ENCODE data around the gene LHPP.

Gene LHPP

DNA sequence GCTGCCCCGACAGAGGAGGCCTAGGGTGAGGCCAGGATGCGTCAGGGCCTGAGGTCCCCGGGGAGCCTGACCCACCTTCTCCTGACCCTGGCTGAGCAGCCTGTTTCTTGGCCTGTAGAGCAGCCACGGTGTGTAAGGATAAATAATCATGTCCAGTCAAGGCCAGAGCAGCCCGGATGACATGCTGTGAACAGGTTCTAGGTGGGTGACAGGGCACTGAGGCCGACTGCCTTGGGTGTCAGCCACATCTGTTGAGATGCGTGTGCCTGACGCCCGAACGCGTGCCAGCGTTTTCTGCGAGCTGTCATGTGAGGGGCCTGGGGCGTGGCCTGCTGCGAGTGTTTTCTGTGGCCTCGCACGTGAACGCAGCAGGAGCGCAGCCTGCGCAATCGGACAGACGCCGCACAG lies 164.2 kb downstream of the LHPP start:
- no peak for DNase-seq (ENCODE audit: low spot score)

DNA sequence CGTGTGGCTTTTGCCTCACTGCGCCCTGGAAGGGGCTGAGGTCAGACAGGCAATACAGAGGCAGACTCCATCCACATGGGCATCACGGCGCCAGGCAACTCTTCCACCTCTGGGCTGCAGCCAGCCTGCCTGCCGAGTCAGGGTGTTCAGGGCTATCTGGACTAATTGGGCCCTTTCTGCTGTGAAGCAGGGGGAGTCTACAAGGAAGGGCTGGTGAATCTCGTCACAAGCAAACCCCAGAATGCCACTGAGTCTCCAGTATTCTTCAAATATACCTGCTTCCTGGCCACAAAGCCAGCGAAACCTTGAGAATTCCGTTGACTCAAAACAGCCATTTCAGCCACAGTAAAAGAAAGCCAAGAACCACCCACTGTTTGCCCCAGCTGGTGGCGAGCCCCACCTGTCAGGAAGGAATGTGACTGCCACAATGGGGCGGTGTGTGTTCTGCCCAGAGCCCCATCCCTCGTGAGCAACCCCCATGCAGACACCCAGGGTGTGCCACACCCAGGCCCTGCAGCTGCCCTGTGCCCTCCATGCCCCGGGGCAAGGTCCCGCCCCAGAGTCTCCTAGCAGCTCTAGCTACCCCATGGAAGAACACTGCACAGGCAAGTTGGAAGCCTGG lies 165.2 kb downstream of the LHPP start:
- DNase-seq (ENCODE audit: low spot score): no peak

DNA sequence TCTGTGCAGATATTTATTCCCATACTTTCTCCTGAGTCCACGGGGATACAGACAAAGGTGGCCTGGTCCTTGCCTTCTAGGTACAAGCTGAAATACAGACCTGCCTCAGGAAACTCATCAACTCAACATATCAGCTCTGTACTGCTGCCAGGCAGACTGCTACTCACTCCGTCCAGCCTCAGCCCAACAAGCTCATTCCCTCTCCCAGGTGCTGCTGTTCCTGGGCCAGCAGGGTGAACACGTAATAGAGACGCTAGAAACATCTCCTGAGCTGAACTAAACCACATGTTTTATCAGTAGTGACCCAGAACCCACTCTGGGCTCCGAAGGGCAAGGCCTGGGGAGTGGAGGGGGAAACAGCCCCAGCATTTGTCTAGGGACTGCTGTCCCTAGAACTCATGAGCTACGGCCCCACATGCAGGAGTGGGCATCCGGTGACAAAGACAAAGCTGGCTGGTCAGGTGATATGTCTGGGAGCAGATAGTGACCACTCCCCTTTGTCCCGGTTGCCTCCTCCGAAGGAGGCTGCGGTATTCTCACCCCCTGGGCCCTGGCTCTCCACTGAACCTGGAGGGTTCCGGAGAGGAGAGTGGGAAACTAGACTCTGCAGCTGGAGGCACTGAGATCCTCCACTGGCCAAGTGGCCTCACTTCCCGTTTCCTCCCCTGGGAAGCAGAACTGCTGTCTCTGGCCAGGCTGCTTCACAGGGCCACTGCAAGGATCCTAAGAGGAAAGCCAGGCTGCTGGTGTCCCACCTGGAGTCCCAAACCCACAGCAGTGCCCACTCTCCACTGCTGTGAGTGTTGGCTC lies 166.4 kb downstream of the LHPP start:
- DNase-seq (ENCODE audit: low spot score): no peak

DNA sequence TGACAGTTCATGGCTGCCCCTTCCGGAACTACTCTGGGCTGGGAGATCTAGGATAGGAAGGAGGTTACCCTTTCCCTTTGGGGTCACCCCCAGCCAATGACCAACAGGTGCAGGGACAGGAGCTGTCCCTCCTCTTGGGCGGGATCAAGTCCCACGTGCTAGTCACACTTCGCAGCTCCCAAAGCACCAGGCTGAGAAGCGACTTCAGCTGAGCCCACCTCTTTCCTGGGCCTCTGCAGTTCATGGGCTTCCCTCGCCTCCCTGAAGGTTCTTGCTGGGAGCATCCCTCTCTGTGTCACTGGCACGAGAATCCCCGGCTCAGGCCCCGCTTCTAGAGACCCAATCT lies 167.0 kb downstream of the LHPP start:
- no peak for DNase-seq (ENCODE audit: low spot score)

DNA sequence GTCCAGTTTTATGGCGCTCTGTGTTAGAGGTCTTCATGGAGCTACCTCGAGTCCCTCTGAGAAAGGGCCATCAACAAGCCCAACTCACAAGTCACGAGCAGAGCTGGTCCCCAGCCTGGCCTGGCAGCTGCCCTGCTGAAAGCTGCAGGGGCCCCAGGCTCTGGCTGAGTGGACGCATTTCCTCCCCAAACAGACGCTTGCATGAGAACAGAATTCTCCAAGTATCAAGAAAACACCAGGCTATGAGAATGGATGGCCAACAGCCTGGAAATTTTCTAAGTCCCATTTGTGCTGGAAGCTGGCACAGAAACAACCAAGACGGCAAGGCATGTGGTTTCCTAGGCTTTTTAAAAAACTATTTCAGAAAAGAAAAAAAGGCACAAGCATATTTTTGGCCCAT lies 167.8 kb downstream of the LHPP start:
- DNase-seq (ENCODE audit: low spot score): no peak

DNA sequence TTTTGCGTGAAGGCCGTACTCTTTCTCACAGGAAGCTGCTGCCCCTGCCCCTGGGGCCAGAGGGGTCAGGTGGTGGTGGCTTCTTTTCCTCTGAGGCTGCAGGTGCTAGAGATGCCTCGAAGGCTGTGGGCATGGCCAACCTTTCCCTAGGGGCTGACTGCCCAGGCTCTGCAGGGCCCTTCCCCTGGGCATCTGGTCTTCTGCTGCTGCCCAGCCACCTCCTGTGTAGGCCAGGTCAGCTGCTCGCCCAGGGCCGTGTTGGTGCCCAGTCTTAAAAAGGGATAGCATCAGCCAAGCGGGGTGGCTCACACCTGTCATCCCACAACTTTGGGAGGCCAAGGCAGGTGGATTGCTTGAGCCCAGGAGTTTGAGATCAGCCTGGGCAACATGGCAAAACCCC lies 168.2 kb downstream of the LHPP start:
- DNase-seq (ENCODE audit: low spot score): no peak

DNA sequence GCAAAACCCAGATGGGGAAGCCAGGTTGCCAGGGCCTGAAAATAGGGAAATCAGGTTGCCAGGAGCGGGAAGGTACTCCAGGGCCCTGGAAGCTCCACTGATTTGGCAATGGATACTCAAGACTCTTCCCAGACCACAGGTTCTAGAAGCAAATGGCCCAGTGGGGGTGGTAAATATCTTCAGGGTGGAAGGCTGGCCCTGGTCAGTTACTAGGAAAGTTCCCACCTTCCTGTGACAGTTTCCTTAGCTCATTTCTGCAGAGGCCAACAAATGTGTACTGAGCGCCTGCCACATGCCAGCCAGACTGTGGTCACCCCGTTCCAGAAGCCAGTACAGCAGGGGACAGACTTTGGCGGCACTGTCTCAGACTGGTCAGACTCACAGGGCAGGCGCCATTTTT lies 168.9 kb downstream of the LHPP start:
- DNase-seq (ENCODE audit: low spot score): no peak

DNA sequence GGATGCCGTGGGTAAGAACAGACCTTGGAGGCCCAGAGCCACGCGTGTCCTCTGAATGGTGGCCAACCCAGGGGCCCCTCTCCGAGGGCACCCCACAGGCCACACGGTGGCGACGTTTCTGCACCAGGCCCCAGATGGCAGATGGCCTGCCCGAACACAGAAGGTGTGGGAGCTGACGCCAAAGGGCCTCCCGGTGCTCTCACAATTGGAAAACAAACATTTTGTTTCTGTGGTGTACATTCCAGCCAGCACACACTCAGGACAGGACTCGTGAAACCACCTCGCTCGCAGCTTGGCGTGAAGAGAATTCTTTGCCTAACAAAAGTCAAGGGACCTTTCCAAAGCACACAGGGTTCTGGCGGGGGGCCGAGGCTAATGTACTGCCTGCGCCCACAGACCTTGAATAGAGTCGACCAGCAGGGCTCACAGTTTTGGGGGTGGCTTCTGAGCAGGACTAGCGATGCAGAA lies 170.5 kb downstream of the LHPP start:
- DNase-seq (ENCODE audit: low spot score): no peak

DNA sequence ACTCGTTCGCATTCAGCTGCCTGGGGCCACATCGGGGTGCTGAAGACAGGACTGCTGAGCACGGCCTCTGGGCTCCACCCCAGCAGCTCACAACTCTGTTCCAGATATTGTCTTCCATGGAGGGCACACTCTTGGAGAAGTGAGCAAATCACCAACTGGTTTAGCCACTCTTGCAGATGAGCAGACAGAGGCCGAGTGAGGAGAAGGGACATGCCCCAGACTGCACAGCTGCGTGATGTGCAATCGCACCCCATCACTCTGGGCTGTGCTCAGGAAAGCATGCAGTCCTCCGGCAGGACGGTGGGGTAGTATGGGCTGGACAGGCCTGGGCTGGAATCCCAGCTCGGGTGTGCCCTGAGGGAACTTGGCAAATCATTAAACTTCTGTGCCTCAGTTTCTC lies 170.9 kb downstream of the LHPP start:
- DNase-seq (ENCODE audit: low spot score): no peak

DNA sequence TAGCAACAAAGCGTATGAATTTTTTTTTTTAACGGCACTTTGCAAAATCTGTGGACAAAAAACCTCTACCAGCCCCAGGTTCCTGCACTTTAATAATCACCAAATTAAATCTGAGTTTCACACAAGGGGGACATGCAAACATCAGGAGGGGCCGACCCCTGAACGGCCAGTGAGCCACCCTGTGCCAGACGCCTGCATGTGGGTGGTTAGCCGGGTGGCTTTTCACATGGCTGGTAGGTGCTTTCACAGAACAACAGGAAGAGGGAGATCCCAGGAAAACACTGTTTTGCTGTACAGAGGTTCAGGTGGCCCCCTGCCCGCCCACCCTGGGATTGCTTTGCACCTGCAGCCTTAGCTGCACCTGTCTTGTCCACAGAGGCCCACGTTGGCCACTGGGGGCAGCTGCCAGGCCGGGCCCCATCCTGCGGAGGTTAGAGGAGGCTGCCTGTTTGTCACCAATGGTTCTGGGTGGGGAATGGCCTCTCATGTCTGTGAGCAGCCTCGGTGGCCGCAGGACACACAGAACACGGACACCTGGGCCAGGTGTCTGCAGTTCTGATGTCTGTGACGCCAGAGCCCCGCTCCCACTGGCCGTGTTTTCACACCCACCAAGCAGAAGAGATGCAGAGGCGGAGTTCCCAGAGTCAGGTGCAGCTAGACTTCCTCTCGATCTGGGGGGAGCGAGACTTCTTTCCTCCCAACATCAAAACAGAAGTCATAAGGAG lies 174.8 kb downstream of the LHPP start:
- DNase-seq (ENCODE audit: low spot score): no peak

DNA sequence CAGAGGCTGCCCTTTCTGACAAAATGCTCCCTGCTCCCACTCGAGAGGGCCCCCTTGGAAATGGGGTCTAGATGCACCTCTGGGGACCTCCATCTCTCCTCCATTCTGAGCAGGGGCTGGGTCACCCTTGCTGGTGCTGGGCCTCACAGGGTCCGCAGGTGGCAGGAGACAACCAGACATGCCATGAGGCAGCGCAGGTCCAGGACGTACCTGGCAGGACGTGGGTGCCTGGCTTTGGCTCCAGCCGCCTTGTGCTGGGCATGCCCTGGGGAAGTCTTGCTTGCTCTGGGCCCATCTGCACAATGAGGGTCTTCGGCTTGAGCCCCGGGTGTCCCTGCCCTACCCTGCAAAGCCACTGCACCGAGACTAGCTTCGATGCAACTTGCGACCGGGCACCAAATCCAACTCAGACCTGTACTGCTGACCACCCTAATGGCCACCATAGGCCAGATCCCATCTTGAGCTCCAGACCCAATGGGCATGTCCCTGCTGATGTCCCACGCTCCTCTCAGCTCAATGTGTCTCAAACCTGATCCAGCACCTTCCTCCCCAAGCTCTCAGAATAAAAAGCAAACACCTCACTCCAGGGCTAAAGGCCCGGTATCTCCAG lies 175.6 kb downstream of the LHPP start:
- no peak for DNase-seq (ENCODE audit: low spot score)

DNA sequence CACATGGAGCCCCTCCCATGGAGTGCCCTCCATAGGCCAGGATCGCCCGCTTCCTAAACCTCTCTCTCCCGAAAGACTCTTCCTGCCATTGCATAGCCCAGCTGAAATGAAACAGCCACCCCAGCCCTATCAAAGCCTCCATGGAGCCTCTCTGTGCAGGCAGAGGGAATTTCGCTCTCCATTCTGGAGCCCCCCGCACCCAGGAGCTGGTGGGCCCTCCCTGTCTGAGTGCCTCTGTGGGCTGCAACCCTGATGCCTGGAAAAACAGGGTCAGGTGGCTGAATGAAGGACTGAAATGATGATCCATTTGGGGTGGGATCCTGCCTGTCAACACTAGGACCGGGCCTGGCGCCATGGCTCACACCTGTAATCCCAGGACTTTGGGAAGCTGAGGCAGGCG lies 176.1 kb downstream of the LHPP start:
- no peak for DNase-seq (ENCODE audit: low spot score)

DNA sequence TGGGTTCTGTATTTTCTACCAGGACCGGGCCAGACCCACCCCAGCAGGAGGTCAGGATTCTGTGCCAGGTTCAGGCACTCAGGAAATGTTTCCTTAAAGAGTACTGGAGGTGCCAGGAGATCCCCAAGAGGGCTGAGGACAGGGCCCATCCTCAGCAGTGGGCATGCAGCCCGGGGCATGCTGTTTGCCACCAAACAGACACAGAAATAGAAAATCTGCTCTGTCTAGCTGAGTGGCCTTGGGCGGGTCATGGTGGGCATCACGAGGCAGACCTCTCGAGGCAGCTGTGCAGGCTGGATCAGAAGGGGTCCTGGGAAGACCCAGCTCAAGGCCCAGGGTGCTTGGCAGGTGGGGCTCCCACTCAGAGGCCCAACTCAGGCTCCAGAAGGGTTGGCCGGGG lies 177.6 kb downstream of the LHPP start:
- no peak for DNase-seq (ENCODE audit: low spot score)

DNA sequence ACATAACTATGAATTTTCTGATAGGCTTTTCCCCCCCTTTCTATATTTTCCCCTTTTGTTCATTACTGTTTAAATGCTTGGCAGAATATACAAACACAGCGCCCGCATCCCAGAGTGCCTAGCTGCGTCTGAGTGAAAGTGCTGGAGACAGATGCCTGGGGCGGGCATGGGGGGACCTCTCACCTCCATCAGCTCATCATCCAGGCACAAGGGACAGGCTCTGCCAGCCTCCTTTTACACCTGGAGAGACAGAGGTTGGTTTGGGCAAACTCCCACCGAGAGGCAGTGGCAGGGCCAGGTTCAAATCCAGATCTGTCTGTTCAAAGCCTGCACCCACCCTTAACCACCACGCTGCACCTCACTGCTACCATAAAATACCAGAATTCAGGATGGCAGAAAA lies 178.0 kb downstream of the LHPP start:
- DNase-seq (ENCODE audit: low spot score): no peak

DNA sequence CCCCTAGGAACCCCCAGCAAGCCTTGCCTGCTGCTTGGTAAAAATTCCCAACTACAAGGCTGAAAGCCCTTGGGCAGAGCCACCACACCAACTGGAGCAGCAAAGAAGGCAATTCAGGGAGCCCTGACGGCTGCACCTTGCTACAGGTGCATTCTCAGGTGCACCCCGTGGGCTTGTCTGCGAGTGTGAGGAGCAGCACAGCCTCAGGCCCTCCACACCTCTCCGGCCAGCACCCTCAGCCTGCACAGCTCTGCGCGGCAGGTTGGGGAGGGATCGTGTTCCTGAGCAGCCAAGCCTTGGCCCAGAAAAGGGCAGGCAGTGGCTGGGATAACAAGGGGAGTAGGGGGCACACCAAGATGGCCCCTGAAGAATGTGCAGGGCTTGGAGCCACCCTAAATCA lies 178.4 kb downstream of the LHPP start:
- DNase-seq (ENCODE audit: low spot score): no peak

DNA sequence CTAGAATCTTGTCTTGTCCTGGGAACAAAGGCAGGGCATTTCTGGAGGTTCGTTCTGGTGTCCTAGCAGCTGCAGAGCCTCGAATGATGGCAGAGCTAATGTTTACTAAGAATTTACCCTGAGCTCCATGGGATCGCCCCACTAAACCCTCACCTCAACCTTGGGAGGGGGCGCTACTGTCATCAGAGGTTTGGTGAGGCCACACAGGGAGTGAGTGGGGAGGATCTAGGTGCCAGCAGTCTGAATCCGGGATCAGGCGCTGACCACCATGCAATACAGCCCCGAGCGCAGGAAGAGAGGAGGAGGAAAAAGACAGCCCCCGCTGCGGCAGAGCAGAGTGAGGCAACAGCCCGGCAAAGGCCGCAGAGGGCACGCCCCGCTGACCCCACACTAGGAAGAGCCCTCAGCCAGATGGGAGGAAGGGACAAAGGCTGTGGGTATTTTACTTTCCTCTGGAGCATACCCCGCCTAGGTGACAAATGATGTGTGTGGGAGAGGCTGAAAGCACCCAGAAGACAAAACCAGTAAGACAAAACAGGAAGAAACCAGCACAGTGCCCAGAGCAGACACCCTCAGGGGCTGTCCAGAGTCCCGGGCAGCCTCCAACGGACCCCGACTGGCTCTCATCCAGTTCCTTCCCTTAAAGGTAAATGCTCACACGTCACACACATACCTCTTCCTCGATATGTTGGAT lies 179.1 kb downstream of the LHPP start:
- DNase-seq (ENCODE audit: low spot score): no peak

DNA sequence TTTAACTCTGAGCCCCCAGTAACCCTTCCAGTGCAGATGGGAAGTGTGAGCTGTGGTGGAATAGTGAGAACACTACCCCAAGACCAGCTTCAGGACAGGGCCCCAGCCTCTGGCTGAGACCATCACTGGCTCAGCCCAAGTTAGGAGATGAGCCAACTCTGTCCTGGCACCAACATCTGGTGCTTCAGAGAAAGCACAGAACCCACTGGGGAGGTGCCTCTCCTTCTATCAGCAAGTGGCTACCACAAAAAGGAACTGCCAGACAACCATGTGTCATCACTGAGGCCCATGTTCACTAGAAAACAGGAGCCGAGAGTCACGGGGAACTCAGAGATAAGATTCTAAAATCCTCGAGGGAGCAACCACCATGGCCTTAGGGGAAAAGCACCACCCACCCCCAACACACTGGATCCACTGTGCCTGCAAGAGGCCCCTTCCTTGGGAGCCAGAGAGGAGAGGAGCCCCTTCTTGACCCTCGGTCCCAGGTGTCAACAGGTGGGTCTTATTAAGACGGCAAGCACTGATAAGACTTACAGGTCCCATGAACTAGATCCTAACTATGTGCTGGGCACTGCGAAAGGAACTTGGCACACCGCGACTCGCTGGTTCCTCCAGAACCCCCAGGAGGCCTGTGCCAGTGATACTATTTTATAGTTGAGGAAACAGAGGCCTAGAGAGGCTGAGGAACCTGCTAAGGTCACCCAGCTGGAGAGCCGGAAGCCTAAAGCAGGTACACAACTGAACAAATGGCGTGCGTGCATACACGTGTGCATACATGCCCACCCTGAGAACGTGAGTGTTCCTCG lies 179.9 kb downstream of the LHPP start:
- DNase-seq (ENCODE audit: low spot score): peak; percentile 86

DNA sequence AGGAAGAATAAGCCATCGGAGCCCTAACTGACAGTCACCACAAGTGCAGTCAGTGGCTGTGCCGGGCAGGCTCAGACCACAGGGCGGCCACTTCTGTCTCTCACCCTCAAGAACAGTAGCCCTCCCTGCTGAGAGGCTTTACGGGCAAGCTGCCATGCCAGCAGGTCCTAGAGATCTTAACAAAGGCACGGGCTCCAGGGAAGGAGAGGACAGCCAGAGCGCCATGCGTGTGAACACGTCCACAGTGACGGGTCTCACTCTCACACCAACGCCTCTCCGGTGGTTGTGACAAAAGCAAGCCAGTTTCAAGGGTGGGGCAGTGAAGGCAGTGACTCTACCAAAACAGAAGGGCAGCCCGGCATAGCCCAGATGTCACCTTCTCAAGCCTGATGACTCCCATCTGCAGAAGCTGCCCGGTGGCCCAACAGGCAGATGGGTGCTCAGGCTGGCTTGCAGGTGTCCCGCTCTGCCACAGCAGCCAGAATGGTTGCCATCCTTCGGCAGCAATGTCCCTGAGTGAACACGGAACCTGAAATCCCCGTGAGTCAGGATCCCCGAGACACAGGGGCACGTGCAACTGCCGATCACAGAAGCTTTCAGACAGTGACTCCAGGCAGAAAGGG lies 180.6 kb downstream of the LHPP start:
- no peak for DNase-seq (ENCODE audit: low spot score)

DNA sequence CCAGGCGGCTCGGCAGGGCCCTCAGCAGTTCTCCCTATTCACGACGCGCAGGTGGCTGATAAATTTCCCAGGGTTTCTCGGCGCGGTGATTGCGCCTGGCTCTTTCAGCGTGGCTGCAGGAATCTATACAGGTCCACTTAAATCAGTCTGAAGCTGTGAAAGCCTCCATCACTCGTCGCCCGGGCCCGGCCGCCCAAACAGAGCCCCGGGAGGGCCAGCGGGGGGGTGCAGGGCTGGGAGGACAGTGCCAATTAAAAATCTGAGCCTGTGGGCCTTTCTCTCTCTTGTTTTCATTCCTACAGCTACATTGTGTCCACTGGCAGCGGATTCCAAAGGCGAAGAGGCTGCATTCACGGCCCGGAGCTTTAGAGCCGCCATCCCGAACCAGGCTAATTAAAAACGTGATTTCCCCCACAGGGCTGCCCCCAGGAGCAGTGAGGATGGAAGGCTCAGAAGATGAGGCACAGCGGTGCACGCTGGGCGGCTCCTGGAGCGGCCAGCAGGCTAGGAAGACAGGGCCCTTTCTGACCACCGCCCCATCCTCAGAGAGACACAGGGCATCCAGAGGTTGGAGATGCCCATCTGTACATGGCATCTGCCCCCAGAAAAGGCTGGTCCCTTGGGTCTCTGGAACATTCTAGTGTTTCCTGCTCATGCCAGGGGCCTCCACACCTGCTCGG lies 181.8 kb downstream of the LHPP start:
- DNase-seq (ENCODE audit: low spot score): no peak

DNA sequence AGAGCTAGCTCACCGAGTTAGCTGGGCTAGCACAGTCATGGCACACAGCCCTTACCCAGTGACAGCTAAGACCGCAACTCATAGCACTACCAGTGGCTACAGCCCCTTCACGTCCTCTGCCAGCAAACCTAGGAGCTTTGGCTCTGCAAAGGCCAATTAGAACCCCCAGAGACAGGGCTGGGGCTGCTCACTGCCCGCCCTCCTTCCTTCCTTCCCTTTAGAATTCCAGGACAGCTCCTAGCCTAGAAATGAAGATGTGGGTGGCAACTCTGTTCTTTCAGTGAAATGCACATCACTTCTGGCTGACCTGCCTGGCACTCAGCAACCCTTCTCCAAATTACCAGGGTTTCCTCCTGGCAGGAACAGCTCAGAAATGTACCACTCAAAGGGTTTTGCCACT lies 182.6 kb downstream of the LHPP start:
- no peak for DNase-seq (ENCODE audit: low spot score)

Measured in AG08395 (cell line).